ENCODE measurements around the gene ITGA8. TPM values are rescaled to one million over a fixed set of nuclear protein-coding genes. Genes with fewer than 3 reads are reported as not detected.

Gene ITGA8
- total RNA-seq, 1 donor: 2.5 TPM

DNA sequence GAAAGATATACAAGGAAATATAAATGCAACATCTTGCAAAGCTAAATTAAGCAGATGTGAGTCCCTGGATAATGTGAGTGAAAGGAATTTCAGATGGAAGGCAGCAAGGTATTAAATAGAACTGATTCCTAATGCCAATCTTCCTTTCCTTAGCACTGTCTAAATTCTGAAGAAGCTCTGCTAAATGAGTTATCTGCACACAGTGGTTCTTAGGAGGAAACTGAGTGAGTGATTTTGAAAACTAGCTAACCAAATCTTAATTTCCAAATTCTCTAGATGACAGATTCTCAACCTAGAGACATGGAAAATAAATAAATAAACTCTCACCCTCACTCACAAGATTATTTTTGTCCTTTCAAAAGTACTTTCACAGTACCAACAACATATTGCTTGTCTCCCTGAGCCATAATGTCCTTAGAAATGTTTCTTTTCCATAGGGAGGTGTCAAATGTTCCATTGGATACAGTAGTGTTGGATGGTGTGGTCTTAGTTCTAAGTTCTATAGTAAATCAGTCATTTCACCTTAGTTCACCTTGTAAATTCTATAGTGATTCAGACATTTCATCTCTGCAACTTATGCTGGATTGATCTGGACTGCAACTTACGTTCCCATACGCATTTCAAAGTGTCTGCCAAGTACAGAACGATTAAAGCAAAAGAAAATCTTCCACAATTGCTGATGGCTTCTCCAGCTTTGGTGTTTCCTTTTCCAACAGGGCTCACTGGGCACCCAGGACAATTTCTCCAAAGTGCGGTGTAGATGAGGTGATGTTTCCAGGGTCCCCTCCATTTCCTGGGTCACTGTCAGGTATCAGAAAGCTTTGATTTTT, 203.3 kb downstream of the ITGA8 start:
- no peak overlapping the region for H2AFZ ChIP-seq (ENCODE audit: low read length)
- no peak for DNase-seq (ENCODE audit: insufficient read length, low spot score, missing footprints)
- H3K36me3 ChIP-seq (ENCODE audit: insufficient read depth, low read length): no peaks in the 10 kb centered on the region
- no peaks in the 10 kb centered on the region for H3K9me3 ChIP-seq (ENCODE audit: low read depth, low read length)
- H3K27me3 ChIP-seq (ENCODE audit: insufficient read depth, low read length): peaks cover 5% of the 10 kb centered on the region
- no peaks in the 10 kb centered on the region for H4K20me1 ChIP-seq (ENCODE audit: insufficient read depth, low read length)
- no peak overlapping the region for H3K4me3 ChIP-seq (ENCODE audit: insufficient read depth, low read length)
- H3K27ac ChIP-seq (ENCODE audit: low read depth, low read length): no peak overlapping the region
- H3K4me2 ChIP-seq (ENCODE audit: insufficient read depth, low read length): no peak overlapping the region
- no peaks in the 10 kb centered on the region for H3K79me2 ChIP-seq (ENCODE audit: insufficient read depth, low read length)
- no peaks in the 10 kb centered on the region for H3K4me1 ChIP-seq (ENCODE audit: insufficient read depth, low read length)
- TF ChIP-seq, protein P1, sequence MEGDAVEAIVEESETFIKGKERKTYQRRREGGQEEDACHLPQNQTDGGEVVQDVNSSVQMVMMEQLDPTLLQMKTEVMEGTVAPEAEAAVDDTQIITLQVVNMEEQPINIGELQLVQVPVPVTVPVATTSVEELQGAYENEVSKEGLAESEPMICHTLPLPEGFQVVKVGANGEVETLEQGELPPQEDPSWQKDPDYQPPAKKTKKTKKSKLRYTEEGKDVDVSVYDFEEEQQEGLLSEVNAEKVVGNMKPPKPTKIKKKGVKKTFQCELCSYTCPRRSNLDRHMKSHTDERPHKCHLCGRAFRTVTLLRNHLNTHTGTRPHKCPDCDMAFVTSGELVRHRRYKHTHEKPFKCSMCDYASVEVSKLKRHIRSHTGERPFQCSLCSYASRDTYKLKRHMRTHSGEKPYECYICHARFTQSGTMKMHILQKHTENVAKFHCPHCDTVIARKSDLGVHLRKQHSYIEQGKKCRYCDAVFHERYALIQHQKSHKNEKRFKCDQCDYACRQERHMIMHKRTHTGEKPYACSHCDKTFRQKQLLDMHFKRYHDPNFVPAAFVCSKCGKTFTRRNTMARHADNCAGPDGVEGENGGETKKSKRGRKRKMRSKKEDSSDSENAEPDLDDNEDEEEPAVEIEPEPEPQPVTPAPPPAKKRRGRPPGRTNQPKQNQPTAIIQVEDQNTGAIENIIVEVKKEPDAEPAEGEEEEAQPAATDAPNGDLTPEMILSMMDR (IDR thresholded peaks at IDR 0.05; ENCODE audit: extremely low read depth, low read depth, low read length): no peak

GRCh38 chr10:15515202-15515601, 204.5 kb downstream of the ITGA8 start:
- no peak overlapping the region for H2AFZ ChIP-seq (ENCODE audit: low read length)
- H3K27me3 ChIP-seq (ENCODE audit: insufficient read depth, low read length): peaks cover 5% of the 10 kb centered on the region
- TF ChIP-seq, protein P1 (IDR thresholded peaks at IDR 0.05; ENCODE audit: extremely low read depth, low read depth, low read length): no peak
- H3K4me1 ChIP-seq (ENCODE audit: insufficient read depth, low read length): no peaks in the 10 kb centered on the region
- no peak overlapping the region for H3K27ac ChIP-seq (ENCODE audit: low read depth, low read length)
- no peaks in the 10 kb centered on the region for H3K36me3 ChIP-seq (ENCODE audit: insufficient read depth, low read length)
- no peak overlapping the region for H3K4me3 ChIP-seq (ENCODE audit: insufficient read depth, low read length)
- H3K79me2 ChIP-seq (ENCODE audit: insufficient read depth, low read length): no peaks in the 10 kb centered on the region
- DNase-seq (ENCODE audit: insufficient read length, low spot score, missing footprints): no peak
- no peaks in the 10 kb centered on the region for H4K20me1 ChIP-seq (ENCODE audit: insufficient read depth, low read length)
- H3K9me3 ChIP-seq (ENCODE audit: low read depth, low read length): no peaks in the 10 kb centered on the region
- H3K4me2 ChIP-seq (ENCODE audit: insufficient read depth, low read length): no peak overlapping the region

GRCh38 chr10:15510963-15511362, 208.8 kb downstream of the ITGA8 start:
- TF ChIP-seq, protein P1 (IDR thresholded peaks at IDR 0.05; ENCODE audit: extremely low read depth, low read depth, low read length): no peak
- H3K36me3 ChIP-seq (ENCODE audit: insufficient read depth, low read length): no peaks in the 10 kb centered on the region
- no peak for DNase-seq (ENCODE audit: insufficient read length, low spot score, missing footprints)
- H3K27ac ChIP-seq (ENCODE audit: low read depth, low read length): no peak overlapping the region
- no peaks in the 10 kb centered on the region for H3K9me3 ChIP-seq (ENCODE audit: low read depth, low read length)
- H3K79me2 ChIP-seq (ENCODE audit: insufficient read depth, low read length): no peaks in the 10 kb centered on the region
- H3K4me1 ChIP-seq (ENCODE audit: insufficient read depth, low read length): no peaks in the 10 kb centered on the region
- no peak overlapping the region for H3K4me2 ChIP-seq (ENCODE audit: insufficient read depth, low read length)
- H3K27me3 ChIP-seq (ENCODE audit: insufficient read depth, low read length): no peaks in the 10 kb centered on the region
- H4K20me1 ChIP-seq (ENCODE audit: insufficient read depth, low read length): no peaks in the 10 kb centered on the region
- H2AFZ ChIP-seq (ENCODE audit: low read length): no peak overlapping the region
- no peak overlapping the region for H3K4me3 ChIP-seq (ENCODE audit: insufficient read depth, low read length)

GRCh38 chr10:15505329-15505728, 214.4 kb downstream of the ITGA8 start:
- Histone ChIP-seq H3K4me2 (ENCODE audit: insufficient read depth, low read length) (no peak overlapping the region), H2AFZ (ENCODE audit: low read length) (no peak overlapping the region), H3K4me3 (ENCODE audit: insufficient read depth, low read length) (no peak overlapping the region), H4K20me1 (ENCODE audit: insufficient read depth, low read length) (no peaks in the 10 kb centered on the region), H3K9me3 (ENCODE audit: low read depth, low read length) (no peaks in the 10 kb centered on the region), H3K27me3 (ENCODE audit: insufficient read depth, low read length) (peaks cover 8% of the 10 kb centered on the region), H3K79me2 (ENCODE audit: insufficient read depth, low read length) (no peaks in the 10 kb centered on the region), H3K36me3 (ENCODE audit: insufficient read depth, low read length) (no peaks in the 10 kb centered on the region), H3K27ac (ENCODE audit: low read depth, low read length) (no peak overlapping the region), H3K4me1 (ENCODE audit: insufficient read depth, low read length) (peaks cover 12% of the 10 kb centered on the region)
- TF ChIP-seq, protein P1 (IDR thresholded peaks at IDR 0.05; ENCODE audit: extremely low read depth, low read depth, low read length): no peak
- no peak for DNase-seq (ENCODE audit: insufficient read length, low spot score, missing footprints)
